Prostate gland (tissue), 2 donors: Measurements from ENCODE around the gene B3GNT5. TPM values are rescaled to one million over a fixed set of nuclear protein-coding genes. Genes with fewer than 3 reads are reported as not detected.
A peak's percentile ranks its signal among the peaks of the same experiment; 100 is the strongest.

Experiments used
- DNase-seq: peaks from one replicate; pipeline ENCODE4 v3.0.0-alpha.2; 2019; ENCODE audit warnings: low spot score
- H3K27ac ChIP-seq, 2 donors: fragments of 200-600 bp; sonication (generic); 2 replicates each; pipeline ENCODE4 v1.5.1; 2017 to 2019
- H3K27me3 ChIP-seq: fragments of 200-600 bp; sonication (generic); replicated peaks from 2 replicates; pipeline ENCODE4 v1.5.1; 2019; ENCODE audit not compliant: insufficient read depth
- H3K36me3 ChIP-seq, 2 donors: fragments of 200-600 bp; sonication (generic); 1 replicate in 1 of 2; 2 replicates in 1 of 2; pipeline versions ENCODE4 v1.5.1 to v1.8.1; 2017 to 2019
- H3K4me1 ChIP-seq: fragments of 200-600 bp; sonication (generic); replicated peaks from 2 replicates; pipeline ENCODE4 v1.5.1; 2019
- H3K4me3 ChIP-seq, 2 donors: fragments of 200-600 bp; sonication (generic); 2 replicates each; pipeline ENCODE4 v1.5.1; 2017 to 2019
- H3K9me3 ChIP-seq: fragments of 200-600 bp; sonication (generic); 2 replicates; pipeline ENCODE4 v1.5.1; 2017
- CTCF ChIP-seq, 4 experiments: fragments of 200-600 bp in 2 of 4; fragments of 450-650 bp in 2 of 4; sonication (generic) in 2 of 4; IDR thresholded peaks; 1 replicate in 3 of 4; 2 replicates in 1 of 4; pipeline ENCODE4 v1.5.1; 2016 to 2019; ENCODE audit warnings: antibody characterized with exemption in 4 of 4, mild to moderate bottlenecking in 2 of 4, moderate library complexity in 2 of 4
- POLR2A ChIP-seq: fragments of 450-650 bp; IDR thresholded peaks from one replicate; pipeline ENCODE4 v1.6.1; 2016; ENCODE audit warnings: antibody characterized with exemption, mild to moderate bottlenecking
- POLR2AphosphoS5 ChIP-seq: sonication (generic); formaldehyde crosslinking; IDR thresholded peaks from one replicate; pipeline ENCODE4 v1.6.1; 2017; ENCODE audit warnings: antibody characterized with exemption
- WGBS: methylation state at CpG from one replicate; pipeline ENCODE4 v1.1.5; 2018; 5-methylcytosine and 5-hydroxymethylcytosine counted together
- intact Hi-C: fragments of 100-400 bp; cut with DNase I; formaldehyde crosslinking; loops from one replicate; pipeline ENCODE4 v1.14.2; 2022
- total RNA-seq, 2 donors: library from RNA; depleted of rRNA; stranded (reverse); fragments of >200 nt; gene quantifications; one replicate each; pipeline ENCODE4 v1.1.0, GENCODE V29; 2016

The B3GNT5 gene
- total RNA-seq, 2 donors from 2014 or later: 5.9 to 7.2 TPM

- intact Hi-C loops: no loop called here
- no peak overlapping the region for H3K4me3 ChIP-seq
- H3K27ac ChIP-seq: peak overlapping the region in 1 of 2 donors; percentile 9
- H3K9me3 ChIP-seq: no peaks in the 10 kb centered on the region
- H3K36me3 ChIP-seq: no peaks in the 10 kb centered on the region
- WGBS: 43% methylated on average over 2 of the region's 2 CpGs
- no peak for TF ChIP-seq POLR2A
- TF ChIP-seq CTCF (IDR thresholded peaks at IDR 0.05): no peak
- TF ChIP-seq POLR2AphosphoS5: no peak
- DNase-seq: no peak
- H3K4me1 ChIP-seq: no peaks in the 10 kb centered on the region
- H3K27me3 ChIP-seq: no peaks in the 10 kb centered on the region
Observed at GRCh38 chr3:183275418-183275817, 22.4 kb downstream of the B3GNT5 start.

GRCh38 chr3:183275937-183276336 is 22.9 kb downstream of the B3GNT5 start:
- intact Hi-C loops: no loop called here
- Histone ChIP-seq H3K9me3 (no peaks in the 10 kb centered on the region), H3K4me3 (no peak overlapping the region), H3K4me1 (no peaks in the 10 kb centered on the region), H3K27ac (no peak overlapping the region), H3K27me3 (no peaks in the 10 kb centered on the region), H3K36me3 (no peaks in the 10 kb centered on the region)
- TF ChIP-seq CTCF (IDR thresholded peaks at IDR 0.05): no peak
- no peak for TF ChIP-seq POLR2A
- no peak for TF ChIP-seq POLR2AphosphoS5
- 72% methylated on average over 3 of the region's 3 CpGs for WGBS
- DNase-seq: no peak

- Histone ChIP-seq H3K4me1 (no peaks in the 10 kb centered on the region), H3K27ac (no peak overlapping the region), H3K9me3 (no peaks in the 10 kb centered on the region), H3K36me3 (no peaks in the 10 kb centered on the region), H3K4me3 (no peak overlapping the region), H3K27me3 (no peaks in the 10 kb centered on the region)
- 94% methylated on average over 5 of the region's 5 CpGs for WGBS
- intact Hi-C loops: no loop called here
- no peak for DNase-seq
- TF ChIP-seq CTCF (IDR thresholded peaks at IDR 0.05) (no peak), POLR2A (no peak), POLR2AphosphoS5 (no peak)
Observed at GRCh38 chr3:183277260-183277659, 24.2 kb downstream of the B3GNT5 start.

GRCh38 chr3:183278479-183279088 is 25.5 kb downstream of the B3GNT5 start:
- intact Hi-C loops: no loop called here
- Histone ChIP-seq H3K27me3 (no peaks in the 10 kb centered on the region), H3K4me1 (no peaks in the 10 kb centered on the region), H3K4me3 (no peak overlapping the region), H3K9me3 (no peaks in the 10 kb centered on the region), H3K36me3 (no peaks in the 10 kb centered on the region), H3K27ac (no peak overlapping the region)
- no peak for DNase-seq
- no peak for TF ChIP-seq POLR2A
- no peak for TF ChIP-seq CTCF (IDR thresholded peaks at IDR 0.05)
- TF ChIP-seq POLR2AphosphoS5: no peak
- WGBS: 94% methylated on average over 4 of the region's 4 CpGs

GRCh38 chr3:183279371-183279770 is 26.3 kb downstream of the B3GNT5 start:
- H3K4me1 ChIP-seq: no peaks in the 10 kb centered on the region
- 81% methylated on average over 3 of the region's 3 CpGs for WGBS
- H3K27me3 ChIP-seq: no peaks in the 10 kb centered on the region
- no peak overlapping the region for H3K27ac ChIP-seq
- no peaks in the 10 kb centered on the region for H3K9me3 ChIP-seq
- H3K36me3 ChIP-seq: no peaks in the 10 kb centered on the region
- no peak for DNase-seq
- H3K4me3 ChIP-seq: no peak overlapping the region
- TF ChIP-seq CTCF (IDR thresholded peaks at IDR 0.05): no peak
- no peak for TF ChIP-seq POLR2A
- no peak for TF ChIP-seq POLR2AphosphoS5
- intact Hi-C loops: no loop called here
